HG03097 (cell line): Measurements from ENCODE around the gene P2RY8.
A peak's percentile ranks its signal among the peaks of the same experiment; 100 is the strongest.

Experiments
- ATAC-seq: cut with Tn5 transposase; IDR thresholded peaks from one replicate; pipeline ENCODE4 v1.9.1; 2021; ENCODE audit not compliant: unreplicated experiment, low FRiP score

Gene P2RY8

GRCh38 chrX:1466971-1467561 is 69.9 kb downstream of the P2RY8 start:
- peak; percentile 47 for ATAC-seq

GRCh38 chrX:1466232-1466661 is 70.7 kb downstream of the P2RY8 start:
- ATAC-seq, result no peak

- ATAC-seq, result no peak
Observed at GRCh38 chrX:1465286-1466231, 71.4 kb downstream of the P2RY8 start.

GRCh38 chrX:1464971-1465285 is 72.1 kb downstream of the P2RY8 start:
- no peak for ATAC-seq

- ATAC-seq, result no peak
Observed at GRCh38 chrX:1464041-1464970, 72.7 kb downstream of the P2RY8 start.

GRCh38 chrX:1463581-1463980 is 73.4 kb downstream of the P2RY8 start:
- ATAC-seq, result no peak

- ATAC-seq, result no peak
Observed at GRCh38 chrX:1462596-1463251, 74.3 kb downstream of the P2RY8 start.

GRCh38 chrX:1462110-1462509 is 74.9 kb downstream of the P2RY8 start:
- ATAC-seq, result no peak

- ATAC-seq, result no peak
Observed at GRCh38 chrX:1455948-1456280, 81.1 kb downstream of the P2RY8 start.

GRCh38 chrX:1453951-1454785 is 82.8 kb downstream of the P2RY8 start:
- ATAC-seq, result peak; percentile 49

- peak; percentile 11 for ATAC-seq
Observed at GRCh38 chrX:1453395-1453783, 83.6 kb downstream of the P2RY8 start.

- peak; percentile 59 for ATAC-seq
Observed at GRCh38 chrX:1452516-1453394, 84.2 kb downstream of the P2RY8 start, which contains the start of gene ASMTL. Gene ASMTL (minus strand): TSS chrX:1452909. CDS start chrX:1452840, 69 bp downstream.

GRCh38 chrX:1451661-1452515 is 85.1 kb downstream of the P2RY8 start:
- no peak for ATAC-seq

GRCh38 chrX:1451251-1451660 is 85.7 kb downstream of the P2RY8 start:
- ATAC-seq, result no peak

GRCh38 chrX:1450361-1451161 is 86.4 kb downstream of the P2RY8 start:
- no peak for ATAC-seq

- ATAC-seq, result no peak
Observed at GRCh38 chrX:1449823-1450149, 87.2 kb downstream of the P2RY8 start.
